ENCODE measurements around the gene SPP2.

DNA sequence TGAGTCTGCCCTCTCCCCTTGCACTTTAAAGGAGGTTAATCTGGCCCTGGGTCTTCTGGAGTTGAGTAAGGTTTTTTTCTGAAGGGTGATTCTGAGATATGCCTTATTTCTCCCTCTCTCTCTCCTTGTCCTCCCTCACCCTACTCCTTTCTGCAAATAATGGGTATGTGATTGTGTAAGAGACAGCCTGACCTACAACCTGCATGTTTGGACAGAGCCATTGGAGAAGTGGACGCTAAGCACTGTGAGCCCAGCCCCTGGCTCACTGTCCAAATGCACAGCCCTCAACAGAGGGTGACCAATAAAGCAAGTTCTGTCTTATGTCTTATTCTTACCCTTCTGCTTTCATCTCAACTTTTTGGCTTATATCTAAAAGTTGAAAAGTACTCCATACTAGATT is 71.5 kb downstream of the SPP2 start:
- TF ChIP-seq, protein P1, sequence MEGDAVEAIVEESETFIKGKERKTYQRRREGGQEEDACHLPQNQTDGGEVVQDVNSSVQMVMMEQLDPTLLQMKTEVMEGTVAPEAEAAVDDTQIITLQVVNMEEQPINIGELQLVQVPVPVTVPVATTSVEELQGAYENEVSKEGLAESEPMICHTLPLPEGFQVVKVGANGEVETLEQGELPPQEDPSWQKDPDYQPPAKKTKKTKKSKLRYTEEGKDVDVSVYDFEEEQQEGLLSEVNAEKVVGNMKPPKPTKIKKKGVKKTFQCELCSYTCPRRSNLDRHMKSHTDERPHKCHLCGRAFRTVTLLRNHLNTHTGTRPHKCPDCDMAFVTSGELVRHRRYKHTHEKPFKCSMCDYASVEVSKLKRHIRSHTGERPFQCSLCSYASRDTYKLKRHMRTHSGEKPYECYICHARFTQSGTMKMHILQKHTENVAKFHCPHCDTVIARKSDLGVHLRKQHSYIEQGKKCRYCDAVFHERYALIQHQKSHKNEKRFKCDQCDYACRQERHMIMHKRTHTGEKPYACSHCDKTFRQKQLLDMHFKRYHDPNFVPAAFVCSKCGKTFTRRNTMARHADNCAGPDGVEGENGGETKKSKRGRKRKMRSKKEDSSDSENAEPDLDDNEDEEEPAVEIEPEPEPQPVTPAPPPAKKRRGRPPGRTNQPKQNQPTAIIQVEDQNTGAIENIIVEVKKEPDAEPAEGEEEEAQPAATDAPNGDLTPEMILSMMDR (conservative IDR thresholded peaks at IDR 0.05 in 1 of 2, IDR thresholded peaks at IDR 0.05 in 1 of 2; ENCODE audit: low read depth in 1 of 2, low read length in 2 of 2) = no peak
- no peak for TF ChIP-seq EZH2 (IDR thresholded peaks at IDR 0.05; ENCODE audit: low read length, missing control alignments)

All from fibroblast of lung (primary cell).